Activated CD4-positive, alpha-beta T cell treated with anti-CD3 and anti-CD28 coated beads, Interleukin-2, amount 50 U/mL, for 4 hours (primary cell): ENCODE data around the gene ATRNL1.

ENCODE experiments used
- DNase-seq, 2 experiments: peaks; one replicate each; pipeline ENCODE4 v3.0.0-alpha.2; 2020

ATRNL1 gene

DNA sequence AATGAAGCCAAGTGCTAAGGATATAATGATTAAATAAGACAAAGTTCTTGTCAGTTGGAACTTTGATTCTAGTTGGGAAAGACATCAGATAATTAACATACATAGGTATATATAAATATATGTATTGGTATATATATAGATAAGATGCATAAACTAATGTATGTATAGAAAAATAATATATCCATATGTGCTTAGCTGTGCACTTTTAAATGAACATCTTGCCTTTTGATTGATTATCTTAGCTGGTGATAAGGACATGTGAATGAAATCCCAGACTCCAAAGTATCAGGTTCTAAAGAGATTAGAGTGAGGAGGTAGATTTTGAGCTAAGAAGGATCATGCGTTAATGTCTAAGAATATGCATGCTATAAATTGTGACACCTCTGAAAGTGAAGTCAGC lies 822.3 kb downstream of the ATRNL1 start:
- DNase-seq: no peak

DNA sequence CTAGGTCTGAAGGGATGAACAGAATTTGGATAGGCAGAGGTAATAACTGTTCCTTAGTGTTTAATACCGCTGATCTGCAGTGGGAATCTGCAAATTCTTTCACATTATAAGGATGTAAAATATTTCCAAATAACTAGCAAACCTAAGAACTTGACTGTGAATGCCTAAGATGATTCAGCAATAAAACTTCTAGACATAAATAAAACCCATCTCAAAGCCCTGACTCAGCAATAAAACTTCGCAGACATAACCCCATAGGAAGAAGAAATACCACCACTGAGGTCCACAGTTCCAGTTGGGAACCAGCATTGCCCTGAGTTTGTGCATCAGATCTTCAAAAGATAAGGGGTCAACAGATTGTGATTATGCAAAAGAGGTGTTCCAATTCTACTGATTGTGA lies 825.6 kb downstream of the ATRNL1 start:
- no peak for DNase-seq

GRCh38 chr10:115921795-115922194 lies 828.6 kb downstream of the ATRNL1 start:
- no peak for DNase-seq

- no peak for DNase-seq
Observed at GRCh38 chr10:115931309-115931708, 838.1 kb downstream of the ATRNL1 start.

GRCh38 chr10:115932099-115932498 lies 838.9 kb downstream of the ATRNL1 start:
- no peak for DNase-seq

GRCh38 chr10:115933098-115933497 lies 839.9 kb downstream of the ATRNL1 start:
- no peak for DNase-seq

DNA sequence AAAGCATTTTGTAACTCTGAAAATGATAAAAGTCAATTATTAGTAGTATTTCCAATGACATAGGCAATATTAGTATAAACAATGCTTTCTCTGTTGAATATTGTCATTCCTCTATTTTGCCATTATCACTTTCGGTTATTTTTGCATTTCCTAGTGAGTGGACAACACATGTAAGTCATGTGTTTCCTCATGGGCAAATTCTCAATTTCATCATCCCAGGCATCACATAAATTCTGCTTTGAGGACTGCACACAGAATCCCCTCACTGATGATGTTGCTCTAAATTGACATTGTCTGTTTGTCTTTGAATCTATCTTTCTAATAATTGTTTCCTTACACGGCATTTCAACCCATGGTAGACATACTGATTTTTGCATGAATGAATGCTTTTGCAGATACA lies 842.6 kb downstream of the ATRNL1 start:
- DNase-seq: no peak

DNA sequence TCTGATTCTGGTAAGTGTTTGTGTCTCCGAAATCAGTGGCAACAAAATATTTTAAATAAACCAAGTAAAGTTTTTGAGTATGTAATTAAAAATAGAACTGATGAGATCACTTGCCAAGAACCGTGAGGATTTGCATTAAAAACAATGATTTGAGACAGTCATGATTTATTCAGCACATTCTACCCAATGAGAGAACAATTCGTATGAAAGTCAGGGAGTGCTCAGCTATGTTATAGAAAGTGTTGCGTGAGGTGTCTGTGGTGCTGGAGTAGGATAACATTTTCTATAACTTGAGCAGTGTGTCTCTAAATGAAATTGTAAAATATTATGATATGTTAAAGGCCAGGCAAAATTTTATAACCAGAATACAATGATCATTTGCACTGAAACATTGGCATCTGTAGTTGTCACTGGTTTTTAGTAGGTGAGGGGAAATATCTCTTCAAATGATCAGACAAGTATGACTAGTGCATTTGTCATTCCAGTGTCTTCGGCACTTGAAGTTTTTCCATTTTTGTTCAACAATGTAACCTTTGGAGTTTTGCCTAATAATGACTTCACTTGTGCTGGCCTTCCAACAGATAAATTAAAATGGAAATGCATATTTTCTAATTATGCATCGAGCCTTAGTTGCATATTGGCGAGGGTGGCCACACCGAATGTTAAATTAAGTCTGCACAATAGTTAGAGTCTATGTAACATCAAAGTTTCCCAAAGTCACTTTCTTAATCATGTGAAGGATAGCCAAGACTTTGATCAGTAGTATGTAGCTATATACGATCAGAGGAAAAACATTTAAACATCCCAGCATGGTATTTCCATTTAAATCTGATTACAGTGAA lies 844.0 kb downstream of the ATRNL1 start:
- no peak for DNase-seq

GRCh38 chr10:115937768-115938056 lies 844.5 kb downstream of the ATRNL1 start:
- DNase-seq: no peak

DNA sequence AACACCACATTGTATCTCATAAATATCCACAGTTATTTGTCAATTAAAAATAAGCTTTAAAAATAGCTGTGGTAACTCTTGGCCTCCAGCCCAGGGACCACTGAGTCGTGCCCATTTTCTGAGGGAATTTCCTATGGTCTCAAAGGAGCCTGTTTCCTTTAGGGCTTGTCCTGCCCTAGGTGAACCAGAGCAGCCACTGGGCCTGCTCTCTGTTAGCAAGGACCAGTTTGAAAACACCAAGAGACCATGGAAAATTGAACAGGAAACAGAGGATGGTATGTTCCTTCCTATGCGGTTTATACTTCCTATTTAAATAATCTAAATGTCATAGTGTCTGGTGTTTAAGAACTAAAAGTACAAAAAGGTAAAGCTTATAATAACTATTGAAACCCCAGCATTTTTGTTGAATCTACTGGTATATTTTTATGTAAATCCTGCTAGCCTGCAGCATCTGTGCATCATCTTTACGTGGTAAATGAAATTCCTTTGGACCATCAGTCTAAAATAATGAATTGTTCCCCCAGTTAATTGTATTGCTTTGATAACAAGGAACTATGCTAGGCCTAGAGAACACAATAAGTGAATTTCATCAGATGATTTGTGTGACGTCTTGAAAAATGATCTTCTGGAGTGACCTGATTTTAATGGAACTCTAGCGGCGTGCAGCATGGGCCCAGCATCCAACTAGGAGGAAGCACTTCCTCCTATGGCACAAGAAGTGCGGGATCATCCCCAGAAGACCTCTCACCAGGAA lies 846.1 kb downstream of the ATRNL1 start:
- no peak for DNase-seq

- DNase-seq: no peak
Observed at GRCh38 chr10:115941361-115941771, 848.2 kb downstream of the ATRNL1 start.

DNA sequence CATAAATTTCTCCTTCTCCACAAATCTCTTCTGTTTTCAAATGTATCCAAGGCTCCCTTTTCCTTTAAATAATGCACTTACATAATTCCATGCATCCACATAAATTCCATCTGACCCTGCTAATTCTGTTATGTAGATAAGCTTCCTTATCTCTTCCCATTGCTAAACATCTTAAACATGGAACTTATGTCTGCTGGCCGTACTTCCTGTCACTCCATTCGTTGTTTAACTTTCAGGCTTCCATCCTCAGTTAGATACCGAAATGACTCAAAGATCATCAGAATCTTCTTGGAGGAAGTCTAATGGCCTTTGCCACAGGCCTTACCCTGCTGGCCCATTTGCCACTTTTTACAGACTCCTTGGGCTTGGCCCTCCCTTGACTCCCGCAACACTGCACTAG lies 848.9 kb downstream of the ATRNL1 start:
- no peak for DNase-seq

DNA sequence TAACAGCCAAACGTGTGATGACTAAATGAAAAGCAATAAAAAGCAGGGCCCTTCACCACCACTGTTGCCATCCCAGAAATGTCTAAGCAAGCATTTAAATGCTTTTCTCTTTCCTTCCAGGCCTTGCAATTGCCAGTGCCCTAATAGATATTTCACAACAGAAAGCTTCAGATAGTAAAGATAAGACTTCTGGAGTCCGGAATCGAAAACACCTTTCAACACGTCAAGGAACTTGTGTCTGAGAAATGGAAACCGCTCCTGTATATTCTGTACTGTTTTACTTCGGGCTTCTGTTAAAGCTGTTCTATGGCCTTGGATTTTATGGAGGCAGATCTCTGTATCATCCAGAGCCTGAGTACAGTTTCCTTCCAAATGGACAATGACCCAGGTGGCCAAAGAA lies 851.4 kb downstream of the ATRNL1 start:
- no peak for DNase-seq

DNA sequence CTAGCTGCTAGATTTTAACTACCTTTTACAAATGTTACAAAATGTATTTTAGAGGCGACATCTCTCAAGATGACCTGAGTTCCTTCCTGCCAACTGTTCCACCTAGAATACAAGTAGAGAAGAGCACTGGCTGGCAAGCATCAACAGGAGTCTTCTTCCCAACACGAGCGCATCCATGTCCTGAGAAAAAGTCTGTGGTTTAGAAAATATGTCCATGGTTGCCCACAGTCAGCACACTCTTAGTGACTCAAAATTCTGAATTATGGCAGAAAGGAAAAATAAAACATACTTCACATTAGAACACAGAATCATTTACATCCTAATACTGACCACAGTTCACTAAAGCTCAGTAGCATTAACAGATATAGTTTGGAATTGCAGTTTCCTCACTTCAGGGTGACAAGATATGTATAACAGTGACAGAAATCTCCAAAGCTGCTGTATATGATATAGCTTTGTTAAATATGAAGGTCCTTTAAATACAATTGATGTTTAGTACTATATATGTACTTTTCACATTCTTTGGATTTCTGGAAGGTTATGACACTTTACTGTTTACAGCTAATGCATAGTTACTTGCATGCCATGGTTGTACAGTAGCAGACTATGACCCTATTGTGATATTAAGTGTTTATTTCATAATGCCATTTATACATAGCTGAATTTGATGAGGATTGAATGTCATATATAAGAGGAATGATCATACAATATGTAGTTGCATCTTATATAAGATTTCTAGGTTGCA lies 852.7 kb downstream of the ATRNL1 start:
- DNase-seq: no peak

- no peak for DNase-seq
Observed at GRCh38 chr10:115947104-115947503, 853.9 kb downstream of the ATRNL1 start.

DNA sequence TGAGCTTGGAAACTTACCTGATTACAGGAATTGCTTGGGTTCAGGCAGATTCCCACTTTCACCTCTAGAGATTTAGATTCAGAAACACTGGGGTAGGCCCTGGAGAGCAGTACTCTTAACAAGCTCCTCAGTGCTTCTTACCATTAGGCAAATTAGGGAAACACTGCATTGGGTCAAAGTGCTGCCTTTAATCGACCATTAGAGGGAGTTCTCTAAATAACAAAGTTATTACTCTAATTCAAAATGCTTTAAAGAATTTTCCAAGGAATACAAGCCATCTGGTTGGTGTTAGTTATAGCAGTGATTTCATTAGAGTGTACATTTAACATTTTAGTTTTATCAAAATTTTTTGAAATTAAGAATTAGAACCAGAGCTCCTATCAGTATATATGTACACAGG lies 855.3 kb downstream of the ATRNL1 start:
- no peak for DNase-seq

GRCh38 chr10:115949282-115949844 lies 856.2 kb downstream of the ATRNL1 start:
- DNase-seq: no peak

GRCh38 chr10:115950320-115950719 lies 857.2 kb downstream of the ATRNL1 start:
- no peak for DNase-seq

GRCh38 chr10:115951242-115951641 lies 858.1 kb downstream of the ATRNL1 start:
- no peak for DNase-seq

DNA sequence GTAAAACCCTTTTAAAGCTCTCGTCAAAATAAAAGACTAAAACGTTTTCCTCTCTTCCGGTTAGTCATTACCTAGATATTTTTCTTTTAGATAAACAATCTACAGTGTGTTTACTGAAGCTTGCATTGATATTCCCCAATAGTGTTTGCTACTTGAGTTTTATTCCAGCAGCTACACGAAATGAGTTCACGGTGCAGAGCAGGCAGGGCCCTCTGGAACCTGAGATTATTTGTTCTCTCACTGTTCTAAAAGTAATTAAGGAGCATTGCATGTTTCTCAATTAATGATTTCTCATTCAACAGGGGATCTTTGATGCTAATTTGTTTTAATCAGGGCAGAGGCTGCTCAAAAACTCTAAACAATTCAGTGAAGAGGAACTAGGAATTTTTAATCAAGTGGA lies 860.1 kb downstream of the ATRNL1 start:
- no peak for DNase-seq

DNA sequence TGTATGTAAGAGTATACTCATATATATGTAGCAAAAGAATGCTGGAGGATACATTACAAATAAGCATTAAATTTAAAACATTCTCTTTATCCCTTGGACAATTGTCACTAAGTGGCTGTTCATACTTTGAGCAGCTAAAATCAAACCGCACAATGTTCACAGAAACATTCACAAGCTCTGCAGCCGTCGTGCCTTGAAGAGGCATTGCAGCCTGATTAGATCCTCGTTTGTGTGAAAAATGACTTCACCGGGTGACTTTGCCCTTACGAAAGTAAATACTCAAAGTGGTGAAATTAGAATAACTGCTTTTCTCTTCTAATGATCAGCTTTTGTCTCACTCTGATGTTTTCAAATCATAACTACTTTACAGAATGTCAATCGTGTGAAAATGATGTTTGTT lies 860.8 kb downstream of the ATRNL1 start:
- DNase-seq: no peak

DNA sequence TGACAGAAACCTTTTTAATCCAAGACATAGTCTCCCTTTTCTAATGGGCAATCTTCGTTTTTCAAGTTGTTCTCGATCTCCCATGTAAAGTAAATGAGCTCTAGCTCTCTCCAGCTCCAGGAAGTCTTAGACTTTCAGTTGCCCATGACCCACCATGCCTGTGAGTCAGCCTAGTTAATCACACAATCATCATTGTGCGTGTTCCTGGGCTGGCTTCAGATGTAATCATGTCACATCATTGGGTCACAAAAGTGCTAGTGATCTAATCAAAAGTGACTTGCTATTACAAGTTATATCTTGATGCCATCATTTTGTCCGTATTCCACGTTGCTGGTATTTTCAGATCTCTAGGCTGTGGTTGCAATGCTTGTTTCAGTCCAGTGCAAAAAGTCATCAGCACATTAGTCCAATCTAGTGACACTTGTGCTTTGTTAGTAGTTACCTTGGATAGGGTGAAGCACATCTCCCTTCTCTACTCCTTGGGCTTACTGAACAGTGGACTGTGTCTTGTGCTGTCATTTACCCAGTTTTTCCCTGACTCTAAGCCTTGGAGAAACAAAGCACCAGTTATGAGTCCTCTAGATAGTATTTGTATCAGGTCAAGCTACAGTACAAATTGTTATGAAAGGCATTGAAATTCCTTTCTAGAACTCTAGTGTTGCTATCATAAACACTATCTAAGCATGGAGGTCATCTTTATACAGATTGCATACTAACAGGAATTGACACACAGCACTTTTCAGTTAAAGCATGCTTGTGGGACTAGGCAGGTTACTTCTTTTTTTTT lies 863.3 kb downstream of the ATRNL1 start:
- DNase-seq: no peak

DNA sequence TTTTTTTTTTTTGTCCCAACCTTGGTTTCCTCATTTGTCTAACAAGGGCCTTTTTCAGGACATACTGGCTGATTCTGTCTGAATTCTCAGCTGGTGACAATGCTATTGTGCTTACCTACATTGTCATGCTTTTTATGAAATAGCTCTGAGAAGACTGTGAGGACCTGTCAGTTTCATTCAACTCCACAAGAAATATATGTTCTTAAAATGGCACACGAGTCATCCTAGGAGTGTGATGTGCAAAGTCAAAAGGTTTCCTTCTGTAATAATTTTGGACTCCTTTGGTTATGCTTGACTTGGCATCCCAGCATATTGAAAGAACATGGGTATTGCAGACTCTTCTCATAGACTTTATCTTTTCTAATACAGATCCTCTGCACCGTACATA lies 863.8 kb downstream of the ATRNL1 start:
- no peak for DNase-seq
